Caco-2 (cell line): ENCODE results near the gene TTL. TPM values are rescaled to one million over a fixed set of nuclear protein-coding genes. Genes with fewer than 3 reads are reported as not detected.
A peak's percentile ranks its signal among the peaks of the same experiment; 100 is the strongest.
"Not testable (repeated sequence)": the region's sequence is repeated elsewhere in the genome, so short reads cannot be mapped to it uniquely, and the experiment has no call there.

Source experiments
- Bru-seq: library from RNA; stranded (reverse); fragments of 400-500 nt; gene quantifications from one replicate; lab custom pipeline; 2021; lab: Mats Ljungman, UMichigan
- BruChase-seq, 2 experiments: library from RNA; stranded (reverse); fragments of 400-500 nt; gene quantifications; one replicate each; lab custom pipeline; 2021; lab: Mats Ljungman, UMichigan
- BruUV-seq: library from RNA; stranded (reverse); fragments of 400-500 nt; replicated peaks from 2 replicates; lab custom pipeline; 2021; lab: Mats Ljungman, UMichigan
- CTCF ChIA-PET: fragments of 300-600 bp; sonication (Branson Sonifier 250); formaldehyde crosslinking; loops from one replicate; lab custom pipeline; 2022; ENCODE audit warnings: antibody characterized with exemption; lab: Charles Lee
- POLR2A ChIA-PET: fragments of 300-600 bp; sonication (Branson Sonifier 250); formaldehyde crosslinking; loops from one replicate; lab custom pipeline; 2022; ENCODE audit warnings: antibody characterized with exemption; lab: Charles Lee
- DNase-seq, 2 experiments: peaks; one replicate each; pipeline versions ENCODE4 v3.0.0 to v3.0.0-alpha.2; 2020 to 2022
- H3K27me3 ChIP-seq: replicated peaks from 2 replicates; pipeline ENCODE4 v1.6.0; 2011; ENCODE audit warnings: low read length; ENCODE audit not compliant: control insufficient read depth, insufficient read depth
- H3K36me3 ChIP-seq: 2 replicates; pipeline ENCODE4 v1.5.1; 2011; ENCODE audit warnings: low read length; ENCODE audit not compliant: control insufficient read depth, insufficient read depth
- H3K4me1 ChIP-seq: fragments of 250-450 bp; sonication (Bioruptor Pico); 2 replicates; pipeline ENCODE4 v1.5.1; 2020; ENCODE audit warnings: mild to moderate bottlenecking
- H3K4me3 ChIP-seq: 2 replicates; pipeline ENCODE4 v1.5.1; 2011; ENCODE audit warnings: low read depth, mild to moderate bottlenecking, control low read depth, low read length
- H3K9me3 ChIP-seq: fragments of 250-450 bp; sonication (Bioruptor Pico); 2 replicates; pipeline ENCODE4 v1.5.1; 2020; ENCODE audit warnings: mild to moderate bottlenecking, moderate library complexity
- H3K27ac Mint-ChIP-seq: one replicate; pipeline ENCODE4 v1.8.0; 2022; ENCODE audit warnings: mixed read lengths; ENCODE audit not compliant: unreplicated experiment
- H3K27me3 Mint-ChIP-seq: one replicate; pipeline ENCODE4 v1.8.0; 2022; ENCODE audit warnings: mixed read lengths; ENCODE audit not compliant: insufficient read depth, unreplicated experiment
- H3K36me3 Mint-ChIP-seq: one replicate; pipeline ENCODE4 v1.8.0; 2022; ENCODE audit warnings: mild to moderate bottlenecking, mixed read lengths; ENCODE audit not compliant: insufficient read depth, unreplicated experiment
- H3K4me1 Mint-ChIP-seq: one replicate; pipeline ENCODE4 v1.8.0; 2022; ENCODE audit warnings: low read depth, mixed read lengths; ENCODE audit not compliant: unreplicated experiment
- H3K4me3 Mint-ChIP-seq: one replicate; pipeline ENCODE4 v1.8.0; 2022; ENCODE audit warnings: mild to moderate bottlenecking, moderate library complexity, mixed read lengths; ENCODE audit not compliant: unreplicated experiment
- H3K9me3 Mint-ChIP-seq: one replicate; pipeline ENCODE4 v1.8.0; 2022; ENCODE audit warnings: mixed read lengths; ENCODE audit not compliant: unreplicated experiment
- intact Hi-C: fragments of 100-400 bp; cut with micrococcal nuclease; formaldehyde crosslinking; loops from one replicate; pipeline ENCODE4 v1.10.0; 2022; ENCODE audit not compliant: unreplicated experiment
- long read RNA-seq: library from polyadenylated mRNA; stranded (forward); transcript quantifications from one replicate; pipeline ENCODE4 v2.0.0, GENCODE V29; 2022
- total RNA-seq: library from RNA; stranded (reverse); gene quantifications from 2 replicates; pipeline ENCODE4 v1.2.3, GENCODE V29; 2022
- TF ChIP-seq, protein P1 (sequence below), 2 experiments: fragments of 200-600 bp in 1 of 2; IDR thresholded peaks; 1 replicate in 1 of 2; 2 replicates in 1 of 2; pipeline versions ENCODE4 v1.5.1 to v1.8.0; 2011 to 2022; ENCODE audit warnings: antibody characterized with exemption in 1 of 2, control low read depth in 1 of 2, inconsistent platforms in 1 of 2, low read depth in 1 of 2, low read length in 1 of 2, mild to moderate bottlenecking in 1 of 2, moderate library complexity in 1 of 2; ENCODE audit not compliant: insufficient read depth in 1 of 2, severe bottlenecking in 1 of 2, unreplicated experiment in 1 of 2

TTL gene
- total RNA-seq, result 40.8 and 46.9 TPM in 2 replicates
- percentile 65 among the genes with signal in this experiment for Bru-seq, nascent RNA
- percentile 78 among the genes with signal in this experiment for BruChase-seq, experiment 1, labeled RNA remaining after a 2-hour chase
- percentile 85 among the genes with signal in this experiment for BruChase-seq, experiment 2, labeled RNA remaining after a 6-hour chase
- long read RNA-seq, full-length matches to known transcripts, result 8 of 113 reads
- long read RNA-seq, partial matches to known transcripts, result 1 of 113 reads
- long read RNA-seq, other reads (novel, unspliced or antisense), result 104 of 113 reads

- Histone ChIP-seq H3K4me3 (peak within 1 kb of the TSS; percentile 90), H3K4me1 (peaks cover 5% of the 10 kb centered on the region; the same call in 1 of the 2 replicates), H3K36me3 (no peaks in the 10 kb centered on the region), H3K27me3 (no peaks in the 10 kb centered on the region), H3K9me3 (no peaks in the 10 kb centered on the region)
- Mint-ChIP-seq H3K36me3 (peaks cover 25% of the 10 kb centered on the region), H3K9me3 (no peaks in the 10 kb centered on the region), H3K27me3 (no peaks in the 10 kb centered on the region), H3K27ac (peak within 1 kb of the TSS; percentile 40), H3K4me3 (peak within 1 kb of the TSS; percentile 89), H3K4me1 (peaks cover 11% of the 10 kb centered on the region)
- DNase-seq, result peak; percentile 65 to 82
- no TSS peak for BruUV-seq
- ChIA-PET POLR2A (no interaction called here), CTCF (interaction anchor here (0.6 to 1.8 kb wide), 7 partner anchors 11 to 405 kb away, joined by 3 to 11 read pairs (median 6); no protein-coding TSS in a partner anchor)
- TF ChIP-seq, protein P1, sequence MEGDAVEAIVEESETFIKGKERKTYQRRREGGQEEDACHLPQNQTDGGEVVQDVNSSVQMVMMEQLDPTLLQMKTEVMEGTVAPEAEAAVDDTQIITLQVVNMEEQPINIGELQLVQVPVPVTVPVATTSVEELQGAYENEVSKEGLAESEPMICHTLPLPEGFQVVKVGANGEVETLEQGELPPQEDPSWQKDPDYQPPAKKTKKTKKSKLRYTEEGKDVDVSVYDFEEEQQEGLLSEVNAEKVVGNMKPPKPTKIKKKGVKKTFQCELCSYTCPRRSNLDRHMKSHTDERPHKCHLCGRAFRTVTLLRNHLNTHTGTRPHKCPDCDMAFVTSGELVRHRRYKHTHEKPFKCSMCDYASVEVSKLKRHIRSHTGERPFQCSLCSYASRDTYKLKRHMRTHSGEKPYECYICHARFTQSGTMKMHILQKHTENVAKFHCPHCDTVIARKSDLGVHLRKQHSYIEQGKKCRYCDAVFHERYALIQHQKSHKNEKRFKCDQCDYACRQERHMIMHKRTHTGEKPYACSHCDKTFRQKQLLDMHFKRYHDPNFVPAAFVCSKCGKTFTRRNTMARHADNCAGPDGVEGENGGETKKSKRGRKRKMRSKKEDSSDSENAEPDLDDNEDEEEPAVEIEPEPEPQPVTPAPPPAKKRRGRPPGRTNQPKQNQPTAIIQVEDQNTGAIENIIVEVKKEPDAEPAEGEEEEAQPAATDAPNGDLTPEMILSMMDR (IDR thresholded peaks at IDR 0.05; ENCODE audit: insufficient read depth in 1 of 2, low read depth in 1 of 2, low read length in 1 of 2, severe bottlenecking in 1 of 2, unreplicated experiment in 1 of 2), result no peak
- intact Hi-C loops, result loop anchor here (1.0 to 5.0 kb wide), 5 partner anchors 13 to 246 kb away; partner anchors contain the start of gene ZC3H8
Observed at GRCh38 chr2:112481528-112482233, at the start of gene TTL. Gene TTL (plus strand): TSS chr2:112482156. CDS start chr2:112482345, 189 bp downstream.

DNA sequence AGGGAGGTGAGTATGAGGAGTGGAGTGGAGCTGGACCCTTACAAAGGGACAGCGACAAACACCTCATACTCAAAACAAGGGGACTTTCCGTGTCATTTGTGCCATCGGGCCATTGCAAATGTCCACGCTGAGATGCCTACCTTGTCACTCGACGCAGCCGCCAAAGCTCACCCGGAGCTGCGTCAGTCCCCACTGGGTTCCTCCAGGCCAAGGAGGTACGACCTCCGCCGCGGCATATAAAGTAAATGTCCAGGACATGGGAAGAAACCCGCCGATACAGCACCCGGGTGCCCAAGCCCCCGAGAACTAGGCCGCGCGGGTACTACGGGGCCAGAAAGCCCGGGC lies 49.6 kb upstream of the TTL start:
- peak overlapping the region; percentile 47 for H3K4me3 ChIP-seq
- H3K27ac Mint-ChIP-seq, BruUV-seq, POLR2A ChIA-PET, H3K36me3 ChIP-seq, H3K27me3 ChIP-seq, CTCF ChIA-PET, H3K9me3 Mint-ChIP-seq, H3K27me3 Mint-ChIP-seq, H3K9me3 ChIP-seq, H3K36me3 Mint-ChIP-seq, H3K4me1 Mint-ChIP-seq, DNase-seq, H3K4me1 ChIP-seq: not testable (repeated sequence)
- intact Hi-C loops, result loop anchor here (5.0 kb wide), 1 partner anchor 175 kb away; the partner anchor contains the start of gene ZC3H8
- H3K4me3 Mint-ChIP-seq, result peak overlapping the region; percentile 75

GRCh38 chr2:112432735-112433479 lies 49.0 kb upstream of the TTL start:
- intact Hi-C loops, result loop anchor here (5.0 kb wide), 1 partner anchor 176 kb away; the partner anchor contains the start of gene ZC3H8
- POLR2A ChIA-PET, result interaction anchor here (0.6 kb wide), 2 partner anchors 68 to 228 kb away, joined by 5 read pairs; no protein-coding TSS in a partner anchor
- H3K4me1 Mint-ChIP-seq, BruUV-seq, H3K36me3 Mint-ChIP-seq, H3K4me1 ChIP-seq, H3K27ac Mint-ChIP-seq, H3K27me3 Mint-ChIP-seq, H3K36me3 ChIP-seq, H3K27me3 ChIP-seq, H3K9me3 ChIP-seq, H3K9me3 Mint-ChIP-seq: not testable (repeated sequence)
- peak overlapping the region; percentile 47 for H3K4me3 ChIP-seq
- CTCF ChIA-PET, result interaction anchor here (0.5 to 0.7 kb wide), 10 partner anchors 174 to 526 kb away, joined by 3 to 10 read pairs (median 5); partner anchors contain the start of gene ZC3H8
- DNase-seq, result peak in 1 of 2 experiments; percentile 57
- peak overlapping the region; percentile 75 for H3K4me3 Mint-ChIP-seq
